Measurements from ENCODE around the gene CARD11.
A peak's percentile ranks its signal among the peaks of the same experiment; 100 is the strongest.

Gene CARD11

GRCh38 chr7:2979951-2980350, 63.7 kb downstream of the CARD11 start:
- DNase-seq = no peak

- no peak for DNase-seq
Measured at GRCh38 chr7:2979201-2979631, 64.5 kb downstream of the CARD11 start.

- DNase-seq = peak; percentile 80
Measured at GRCh38 chr7:2978408-2978807, 65.3 kb downstream of the CARD11 start.

- no peak for DNase-seq
Measured at GRCh38 chr7:2975821-2976371, 67.8 kb downstream of the CARD11 start.

- no peak for DNase-seq
Measured at GRCh38 chr7:2974093-2974819, 69.4 kb downstream of the CARD11 start.

GRCh38 chr7:2972835-2973161, 70.9 kb downstream of the CARD11 start:
- no peak for DNase-seq

GRCh38 chr7:2971914-2972834, 71.5 kb downstream of the CARD11 start:
- no peak for DNase-seq

GRCh38 chr7:2970861-2971260, 72.8 kb downstream of the CARD11 start:
- DNase-seq = no peak

GRCh38 chr7:2970307-2970664, 73.4 kb downstream of the CARD11 start:
- DNase-seq = no peak

- no peak for DNase-seq
Measured at GRCh38 chr7:2969398-2970306, 74.0 kb downstream of the CARD11 start.

GRCh38 chr7:2968616-2969397, 74.9 kb downstream of the CARD11 start:
- DNase-seq = no peak

GRCh38 chr7:2968176-2968575, 75.5 kb downstream of the CARD11 start:
- DNase-seq = no peak

GRCh38 chr7:2967705-2968104, 76.0 kb downstream of the CARD11 start:
- DNase-seq = no peak

GRCh38 chr7:2967253-2967652, 76.4 kb downstream of the CARD11 start:
- DNase-seq = no peak

- DNase-seq = no peak
Measured at GRCh38 chr7:2966466-2967078, 77.1 kb downstream of the CARD11 start.

GRCh38 chr7:2965745-2966270, 77.9 kb downstream of the CARD11 start:
- DNase-seq = no peak

- no peak for DNase-seq
Measured at GRCh38 chr7:2965301-2965700, 78.4 kb downstream of the CARD11 start.

GRCh38 chr7:2964208-2964607, 79.5 kb downstream of the CARD11 start:
- no peak for DNase-seq

GRCh38 chr7:2962865-2963264, 80.8 kb downstream of the CARD11 start:
- DNase-seq = no peak

- DNase-seq = no peak
Measured at GRCh38 chr7:2959828-2960599, 83.7 kb downstream of the CARD11 start.
